ENCODE measurements around the gene MRAP2. TPM values are rescaled to one million over a fixed set of nuclear protein-coding genes. Genes with fewer than 3 reads are reported as not detected.
"Not testable (repeated sequence)": the region's sequence is repeated elsewhere in the genome, so short reads cannot be mapped to it uniquely, and the experiment has no call there.

The MRAP2 gene
- total RNA-seq, 1 experiment from 2014 or later = 0.07 TPM

DNA sequence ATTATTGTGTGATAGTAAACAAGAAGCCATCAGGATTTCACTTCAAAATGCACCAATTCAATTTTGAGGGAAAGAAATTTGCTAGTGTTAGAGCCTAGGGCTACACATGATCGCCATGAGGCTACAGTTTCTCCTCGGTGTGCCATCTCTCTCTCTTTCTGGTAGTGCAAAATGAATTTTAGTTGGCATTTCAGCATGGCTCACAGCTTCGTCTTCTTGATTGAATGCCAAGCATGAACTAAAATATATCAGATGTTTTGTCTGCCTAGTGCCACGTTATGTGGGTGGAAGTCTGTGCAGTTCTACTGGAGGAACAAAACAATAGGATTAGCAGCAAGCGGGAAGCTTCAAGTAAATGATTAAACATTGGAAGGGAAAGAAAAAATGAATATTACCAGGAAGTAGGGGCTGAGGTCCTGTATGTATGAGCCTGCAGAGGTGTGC, 6.8 kb upstream of the MRAP2 start:
- Histone ChIP-seq H2AFZ (ENCODE audit: low read length) (no peak overlapping the region), H3K9me3 (ENCODE audit: low read length) (no peaks in the 10 kb centered on the region), H3K4me2 (ENCODE audit: low read length) (no peak overlapping the region), H3F3A (ENCODE audit: low read length, unreplicated experiment) (no peaks in the 10 kb centered on the region), H3K27ac (ENCODE audit: low read length) (no peak overlapping the region), H3K9me2 (replicated peaks; ENCODE audit: low read length) (no peaks in the 10 kb centered on the region), H3K4me1 (ENCODE audit: insufficient read depth, low read length) (peaks cover 15% of the 10 kb centered on the region), H3K27me3 (ENCODE audit: low read length) (no peaks in the 10 kb centered on the region), H4K20me1 (ENCODE audit: low read length) (no peaks in the 10 kb centered on the region), H3K9ac (ENCODE audit: low read length) (no peak overlapping the region), H3K36me3 (ENCODE audit: low read depth, low read length) (no peaks in the 10 kb centered on the region), H3K79me2 (ENCODE audit: low read length) (no peaks in the 10 kb centered on the region), H3K4me3 (ENCODE audit: low read length) (no peak overlapping the region)
- ChIA-PET CTCF (no interaction called here), POLR2A (ENCODE audit: unreplicated experiment) (no interaction called here)
- intact Hi-C loops (cut with micrococcal nuclease) = loop anchor here (5.0 kb wide), 1 partner anchor 144 kb away; no protein-coding TSS in a partner anchor
- ATAC-seq (no peak), DNase-seq (no peak)
- no TSS peak for BruUV-seq (replicated peaks)
- TF ChIP-seq, protein P1, sequence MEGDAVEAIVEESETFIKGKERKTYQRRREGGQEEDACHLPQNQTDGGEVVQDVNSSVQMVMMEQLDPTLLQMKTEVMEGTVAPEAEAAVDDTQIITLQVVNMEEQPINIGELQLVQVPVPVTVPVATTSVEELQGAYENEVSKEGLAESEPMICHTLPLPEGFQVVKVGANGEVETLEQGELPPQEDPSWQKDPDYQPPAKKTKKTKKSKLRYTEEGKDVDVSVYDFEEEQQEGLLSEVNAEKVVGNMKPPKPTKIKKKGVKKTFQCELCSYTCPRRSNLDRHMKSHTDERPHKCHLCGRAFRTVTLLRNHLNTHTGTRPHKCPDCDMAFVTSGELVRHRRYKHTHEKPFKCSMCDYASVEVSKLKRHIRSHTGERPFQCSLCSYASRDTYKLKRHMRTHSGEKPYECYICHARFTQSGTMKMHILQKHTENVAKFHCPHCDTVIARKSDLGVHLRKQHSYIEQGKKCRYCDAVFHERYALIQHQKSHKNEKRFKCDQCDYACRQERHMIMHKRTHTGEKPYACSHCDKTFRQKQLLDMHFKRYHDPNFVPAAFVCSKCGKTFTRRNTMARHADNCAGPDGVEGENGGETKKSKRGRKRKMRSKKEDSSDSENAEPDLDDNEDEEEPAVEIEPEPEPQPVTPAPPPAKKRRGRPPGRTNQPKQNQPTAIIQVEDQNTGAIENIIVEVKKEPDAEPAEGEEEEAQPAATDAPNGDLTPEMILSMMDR (conservative IDR thresholded peaks at IDR 0.05; ENCODE audit: low read depth, low read length) = no peak
- no peak for TF ChIP-seq EZH2phosphoT487 (IDR thresholded peaks at IDR 0.05; ENCODE audit: borderline replicate concordance, low read length)
- no peak for TF ChIP-seq EZH2 (IDR thresholded peaks at IDR 0.05; ENCODE audit: low read length, unreplicated experiment)

GRCh38 chr6:84027340-84028181, 6.0 kb upstream of the MRAP2 start:
- Histone ChIP-seq H3K9me2 (replicated peaks; ENCODE audit: low read length) (no peaks in the 10 kb centered on the region), H3K27ac (ENCODE audit: low read length) (no peak overlapping the region), H3K9ac (ENCODE audit: low read length) (no peak overlapping the region), H2AFZ (ENCODE audit: low read length) (no peak overlapping the region), H3K4me3 (ENCODE audit: low read length) (no peak overlapping the region), H4K20me1 (ENCODE audit: low read length) (no peaks in the 10 kb centered on the region), H3K79me2 (ENCODE audit: low read length) (no peaks in the 10 kb centered on the region), H3K27me3 (ENCODE audit: low read length) (no peaks in the 10 kb centered on the region), H3K36me3 (ENCODE audit: low read depth, low read length) (no peaks in the 10 kb centered on the region), H3F3A (ENCODE audit: low read length, unreplicated experiment) (no peaks in the 10 kb centered on the region), H3K4me1 (ENCODE audit: insufficient read depth, low read length) (peaks cover 15% of the 10 kb centered on the region), H3K4me2 (ENCODE audit: low read length) (peak overlapping the region; percentile 47; the same call in 1 of the 2 replicates), H3K9me3 (ENCODE audit: low read length) (no peaks in the 10 kb centered on the region)
- ATAC-seq (peak; percentile 91), DNase-seq (peak; percentile 74)
- ChIA-PET CTCF (no interaction called here), POLR2A (ENCODE audit: unreplicated experiment) (no interaction called here)
- TF ChIP-seq EZH2phosphoT487 (IDR thresholded peaks at IDR 0.05; ENCODE audit: borderline replicate concordance, low read length) = no peak
- TF ChIP-seq, protein P1 (conservative IDR thresholded peaks at IDR 0.05; ENCODE audit: low read depth, low read length) = no peak
- TF ChIP-seq EZH2 (IDR thresholded peaks at IDR 0.05; ENCODE audit: low read length, unreplicated experiment) = no peak
- intact Hi-C loops (cut with micrococcal nuclease) = loop anchor here (5.0 kb wide), 1 partner anchor 145 kb away; no protein-coding TSS in a partner anchor
- BruUV-seq (replicated peaks) = no TSS peak

GRCh38 chr6:84028350-84028749, 5.2 kb upstream of the MRAP2 start:
- no peaks in the 10 kb centered on the region for H4K20me1 ChIP-seq (ENCODE audit: low read length)
- peaks cover 5% of the 10 kb centered on the region for H3K27me3 ChIP-seq (ENCODE audit: low read length)
- intact Hi-C loops (cut with micrococcal nuclease) = loop anchor here (5.0 kb wide), 1 partner anchor 146 kb away; no protein-coding TSS in a partner anchor
- ChIA-PET CTCF (no interaction called here), POLR2A (ENCODE audit: unreplicated experiment) (no interaction called here)
- H3K9me2 ChIP-seq (replicated peaks; ENCODE audit: low read length) = no peaks in the 10 kb centered on the region
- H3K4me3 ChIP-seq (ENCODE audit: low read length) = no peak overlapping the region
- H3K9ac ChIP-seq (ENCODE audit: low read length) = no peak overlapping the region
- TF ChIP-seq EZH2 (IDR thresholded peaks at IDR 0.05; ENCODE audit: low read length, unreplicated experiment) (no peak), EZH2phosphoT487 (IDR thresholded peaks at IDR 0.05; ENCODE audit: borderline replicate concordance, low read length) (no peak)
- TF ChIP-seq, protein P1 (conservative IDR thresholded peaks at IDR 0.05; ENCODE audit: low read depth, low read length) = no peak
- no peaks in the 10 kb centered on the region for H3K9me3 ChIP-seq (ENCODE audit: low read length)
- no peak for ATAC-seq
- no TSS peak for BruUV-seq (replicated peaks)
- H3K36me3 ChIP-seq (ENCODE audit: low read depth, low read length) = no peaks in the 10 kb centered on the region
- H3F3A ChIP-seq (ENCODE audit: low read length, unreplicated experiment) = no peaks in the 10 kb centered on the region
- peaks cover 15% of the 10 kb centered on the region for H3K4me1 ChIP-seq (ENCODE audit: insufficient read depth, low read length)
- H3K4me2 ChIP-seq (ENCODE audit: low read length) = peak overlapping the region; percentile 47; the same call in 1 of the 2 replicates
- no peaks in the 10 kb centered on the region for H3K79me2 ChIP-seq (ENCODE audit: low read length)
- DNase-seq = no peak
- no peak overlapping the region for H2AFZ ChIP-seq (ENCODE audit: low read length)
- no peak overlapping the region for H3K27ac ChIP-seq (ENCODE audit: low read length)

DNA sequence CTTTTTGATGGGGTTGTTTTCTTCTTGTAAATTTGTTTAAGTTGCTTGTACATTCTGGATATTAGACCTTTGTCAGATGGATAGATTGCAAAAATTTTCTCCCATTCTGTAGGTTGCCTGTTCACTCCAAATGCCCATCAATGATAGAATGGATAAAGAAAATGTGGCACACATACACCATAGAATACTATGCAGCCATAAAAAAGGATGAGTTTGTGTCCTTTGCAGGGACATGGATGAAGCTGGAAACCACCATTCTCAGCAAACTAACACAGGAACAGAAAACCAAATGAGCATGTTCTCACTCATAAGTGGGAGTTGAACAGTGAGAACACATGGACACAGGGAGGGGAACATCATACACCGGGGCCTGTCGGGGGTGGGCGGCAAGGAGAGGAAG, 1.6 kb upstream of the MRAP2 start:
- H3K4me3 ChIP-seq (ENCODE audit: low read length); H2AFZ ChIP-seq (ENCODE audit: low read length); intact Hi-C loops (cut with micrococcal nuclease); H3K79me2 ChIP-seq (ENCODE audit: low read length); H3K4me2 ChIP-seq (ENCODE audit: low read length); POLR2A ChIA-PET (ENCODE audit: unreplicated experiment); CTCF ChIA-PET; H3K27ac ChIP-seq (ENCODE audit: low read length); H3K9me3 ChIP-seq (ENCODE audit: low read length); DNase-seq; BruUV-seq (replicated peaks); H3K9ac ChIP-seq (ENCODE audit: low read length); H3K9me2 ChIP-seq (replicated peaks; ENCODE audit: low read length); H3F3A ChIP-seq (ENCODE audit: low read length, unreplicated experiment); H4K20me1 ChIP-seq (ENCODE audit: low read length); ATAC-seq; H3K36me3 ChIP-seq (ENCODE audit: low read depth, low read length): not testable (repeated sequence)
- Histone ChIP-seq H3K4me1 (ENCODE audit: insufficient read depth, low read length) (peaks cover 14% of the 10 kb centered on the region), H3K27me3 (ENCODE audit: low read length) (peaks cover 11% of the 10 kb centered on the region)

Measured in PC-3 (cell line).